ENCODE results near the gene MEP1A. TPM values are rescaled to one million over a fixed set of nuclear protein-coding genes. Genes with fewer than 3 reads are reported as not detected.

MEP1A gene
- total and polyA plus RNA-seq, 2 of the 13 experiments (the other 11 are each of a cell fraction or from before 2014, with no cell fraction given): 0.24 to 0.83 TPM

- TF ChIP-seq ZNF414 (CRISPR knock-in tag; IDR thresholded peaks at IDR 0.05): no peak
- TF ChIP-seq ZNF263 (CRISPR knock-in tag; IDR thresholded peaks at IDR 0.05): no peak
- TF ChIP-seq ELF3 (CRISPR knock-in tag; IDR thresholded peaks at IDR 0.05): no peak
- TF ChIP-seq JDP2 (CRISPR knock-in tag; IDR thresholded peaks at IDR 0.05; ENCODE audit: borderline replicate concordance): no peak
- TF ChIP-seq SOX5 (CRISPR knock-in tag; IDR thresholded peaks at IDR 0.05; ENCODE audit: borderline replicate concordance): no peak
- TF ChIP-seq ZMYM3 (CRISPR knock-in tag; IDR thresholded peaks at IDR 0.05): no peak
- TF ChIP-seq SP4 (CRISPR knock-in tag; IDR thresholded peaks at IDR 0.05): no peak
Observed at GRCh38 chr6:46795816-46796215, 2.6 kb downstream of the MEP1A start (continued).

GRCh38 chr6:46796848-46797580 lies 3.8 kb downstream of the MEP1A start:
- no peaks in the 10 kb centered on the region for H3K27me3 ChIP-seq (ENCODE audit: control insufficient read depth in 1 of 2, insufficient read depth in 2 of 2, low read length in 2 of 2)
- H3K4me2 ChIP-seq (ENCODE audit: low read depth, low read length): no peak overlapping the region
- in situ Hi-C loops (cut with HindIII; ENCODE audit: extremely low pct_ligation_motif_present, low pct_unique_long_range_greater_than_20kb) (no loop called here), intact Hi-C loops (cut with micrococcal nuclease; ENCODE audit: unreplicated experiment) (no loop called here)
- H2AFZ ChIP-seq (ENCODE audit: low read length): no peak overlapping the region
- H3K36me3 ChIP-seq (replicated peaks in 1 of 2; ENCODE audit: control insufficient read depth in 1 of 2, insufficient read depth in 2 of 2, low read length in 2 of 2): no peaks in the 10 kb centered on the region
- no peak overlapping the region for H3K4me3 ChIP-seq (replicated peaks in 1 of 3; ENCODE audit: insufficient read depth in 1 of 3, low read depth in 2 of 3, low read length in 3 of 3)
- H4K20me1 ChIP-seq (ENCODE audit: insufficient read depth, low read length): no peaks in the 10 kb centered on the region
- H3K79me2 ChIP-seq (ENCODE audit: insufficient read depth, low read length): no peaks in the 10 kb centered on the region
- no peak overlapping the region for H3K9ac ChIP-seq (ENCODE audit: insufficient read depth, low read depth, low read length)
- ATAC-seq: no peak
- H3K4me1 ChIP-seq (ENCODE audit: insufficient read depth, low read length): peaks cover 8% of the 10 kb centered on the region
- H3K27ac ChIP-seq (ENCODE audit: extremely low read length, insufficient read depth, low read length): no peak overlapping the region
- DNase-seq (ENCODE audit: low spot score): no peak
- FAIRE-seq: no peak
- no peaks in the 10 kb centered on the region for H3K9me3 ChIP-seq (ENCODE audit: low read length)
- 4% methylated on average over 5 of the region's 5 CpGs for WGBS (ENCODE audit: low lambda C conversion rate)
- ChIA-PET CTCF (ENCODE audit: low intra/inter-chr PET ratio, low total read pairs) (no interaction called here), POLR2A (no interaction called here)
- peak; percentile 43; the same call in 1 of the 2 replicates for TF ChIP-seq ATF7 (IDR thresholded peaks at IDR 0.05)
- no peak for TF ChIP-seq ATF7 (CRISPR knock-in tag; IDR thresholded peaks at IDR 0.05)
- TF ChIP-seq TGIF2 (CRISPR knock-in tag; IDR thresholded peaks at IDR 0.05): no peak
- 0 out of 2 replicates have a peak, but pooled peaks have one; percentile 4 for TF ChIP-seq CEBPB (IDR thresholded peaks at IDR 0.05; ENCODE audit: borderline replicate concordance, low read depth, low read length)
- TF ChIP-seq CREB1 (IDR thresholded peaks at IDR 0.05): peak; percentile 11; the same call in 1 of the 2 replicates
- TF ChIP-seq CREB1 (CRISPR knock-in tag; IDR thresholded peaks at IDR 0.05): no peak
- TF ChIP-seq ZFYVE20 (CRISPR knock-in tag; IDR thresholded peaks at IDR 0.05; ENCODE audit: borderline replicate concordance, low read depth): no peak
- TF ChIP-seq ZSCAN21 (CRISPR knock-in tag; IDR thresholded peaks at IDR 0.05; ENCODE audit: borderline replicate concordance): no peak
- no peak for TF ChIP-seq IRF9 (CRISPR knock-in tag; IDR thresholded peaks at IDR 0.05; ENCODE audit: borderline replicate concordance)
- TF ChIP-seq ZNF678 (CRISPR knock-in tag; IDR thresholded peaks at IDR 0.05): no peak
- TF ChIP-seq JUN (CRISPR knock-in tag; IDR thresholded peaks at IDR 0.05): no peak
- no peak for TF ChIP-seq ARHGAP35 (CRISPR knock-in tag; IDR thresholded peaks at IDR 0.05; ENCODE audit: borderline replicate concordance)
- BruUV-seq (replicated peaks): no TSS peak

Measured in HepG2 (cell line).